ENCODE results near the gene RIPOR1.

RIPOR1 gene

GRCh38 chr16:67537636-67538591 is 9.3 kb downstream of the RIPOR1 start:
- H3K4me3 ChIP-seq (ENCODE audit: insufficient read length, low read depth), result peak overlapping the region; percentile 68
- no peak for TF ChIP-seq SUZ12 (IDR thresholded peaks at IDR 0.05; ENCODE audit: extremely low read depth, insufficient read depth, insufficient read length)
- TF ChIP-seq YY1 (IDR thresholded peaks at IDR 0.05; ENCODE audit: insufficient read depth, insufficient read length), result no peak
- TF ChIP-seq ZNF274 (IDR thresholded peaks at IDR 0.05; ENCODE audit: low read depth, low read length), result no peak
- H3K36me3 ChIP-seq (ENCODE audit: insufficient read depth, insufficient read length, low read length), result peaks cover 41% of the 10 kb centered on the region
- H3K9ac ChIP-seq (ENCODE audit: insufficient read length, low read depth), result peak overlapping the region; percentile 87
- H3K9me3 ChIP-seq (ENCODE audit: insufficient read depth, low read length), result no peaks in the 10 kb centered on the region
- peaks cover 30% of the 10 kb centered on the region for H3K27me3 ChIP-seq (ENCODE audit: insufficient read depth, insufficient read length)
- peaks cover 22% of the 10 kb centered on the region for H3K4me1 ChIP-seq (ENCODE audit: insufficient read depth, insufficient read length)
- no peak for DNase-seq (ENCODE audit: low read depth, low spot score)

- Histone ChIP-seq H3K9ac (ENCODE audit: insufficient read length, low read depth) (peak overlapping the region; percentile 87), H3K4me1 (ENCODE audit: insufficient read depth, insufficient read length) (peaks cover 22% of the 10 kb centered on the region), H3K27me3 (ENCODE audit: insufficient read depth, insufficient read length) (peaks cover 30% of the 10 kb centered on the region), H3K4me3 (ENCODE audit: insufficient read length, low read depth) (peak overlapping the region; percentile 68), H3K9me3 (ENCODE audit: insufficient read depth, low read length) (no peaks in the 10 kb centered on the region), H3K36me3 (ENCODE audit: insufficient read depth, insufficient read length, low read length) (peaks cover 49% of the 10 kb centered on the region)
- DNase-seq (ENCODE audit: low read depth, low spot score), result no peak
- TF ChIP-seq SUZ12 (IDR thresholded peaks at IDR 0.05; ENCODE audit: extremely low read depth, insufficient read depth, insufficient read length) (no peak), ZNF274 (IDR thresholded peaks at IDR 0.05; ENCODE audit: low read depth, low read length) (no peak), YY1 (IDR thresholded peaks at IDR 0.05; ENCODE audit: insufficient read depth, insufficient read length) (no peak)
Observed at GRCh38 chr16:67538666-67539101, 10.1 kb downstream of the RIPOR1 start.

GRCh38 chr16:67539271-67539670 is 10.6 kb downstream of the RIPOR1 start:
- peaks cover 22% of the 10 kb centered on the region for H3K4me1 ChIP-seq (ENCODE audit: insufficient read depth, insufficient read length)
- no peaks in the 10 kb centered on the region for H3K9me3 ChIP-seq (ENCODE audit: insufficient read depth, low read length)
- H3K27me3 ChIP-seq (ENCODE audit: insufficient read depth, insufficient read length), result peaks cover 30% of the 10 kb centered on the region
- no peak for DNase-seq (ENCODE audit: low read depth, low spot score)
- H3K4me3 ChIP-seq (ENCODE audit: insufficient read length, low read depth), result no peak overlapping the region
- H3K36me3 ChIP-seq (ENCODE audit: insufficient read depth, insufficient read length, low read length), result peaks cover 54% of the 10 kb centered on the region
- TF ChIP-seq ZNF274 (IDR thresholded peaks at IDR 0.05; ENCODE audit: low read depth, low read length) (no peak), YY1 (IDR thresholded peaks at IDR 0.05; ENCODE audit: insufficient read depth, insufficient read length) (no peak), SUZ12 (IDR thresholded peaks at IDR 0.05; ENCODE audit: extremely low read depth, insufficient read depth, insufficient read length) (no peak)
- peak overlapping the region; percentile 87 for H3K9ac ChIP-seq (ENCODE audit: insufficient read length, low read depth)

- no peak for TF ChIP-seq YY1 (IDR thresholded peaks at IDR 0.05; ENCODE audit: insufficient read depth, insufficient read length)
- no peak for TF ChIP-seq SUZ12 (IDR thresholded peaks at IDR 0.05; ENCODE audit: extremely low read depth, insufficient read depth, insufficient read length)
- TF ChIP-seq ZNF274 (IDR thresholded peaks at IDR 0.05; ENCODE audit: low read depth, low read length), result no peak
- no peaks in the 10 kb centered on the region for H3K9me3 ChIP-seq (ENCODE audit: insufficient read depth, low read length)
- H3K27me3 ChIP-seq (ENCODE audit: insufficient read depth, insufficient read length), result peaks cover 30% of the 10 kb centered on the region
- no peak overlapping the region for H3K4me3 ChIP-seq (ENCODE audit: insufficient read length, low read depth)
- peaks cover 22% of the 10 kb centered on the region for H3K4me1 ChIP-seq (ENCODE audit: insufficient read depth, insufficient read length)
- H3K36me3 ChIP-seq (ENCODE audit: insufficient read depth, insufficient read length, low read length), result peaks cover 61% of the 10 kb centered on the region
- peak overlapping the region; percentile 87 for H3K9ac ChIP-seq (ENCODE audit: insufficient read length, low read depth)
- DNase-seq (ENCODE audit: low read depth, low spot score), result no peak
Observed at GRCh38 chr16:67539691-67540635, 11.3 kb downstream of the RIPOR1 start.

GRCh38 chr16:67540756-67541155 is 12.1 kb downstream of the RIPOR1 start:
- no peak overlapping the region for H3K4me3 ChIP-seq (ENCODE audit: insufficient read length, low read depth)
- H3K9me3 ChIP-seq (ENCODE audit: insufficient read depth, low read length), result no peaks in the 10 kb centered on the region
- peaks cover 69% of the 10 kb centered on the region for H3K36me3 ChIP-seq (ENCODE audit: insufficient read depth, insufficient read length, low read length)
- DNase-seq (ENCODE audit: low read depth, low spot score), result no peak
- peaks cover 22% of the 10 kb centered on the region for H3K27me3 ChIP-seq (ENCODE audit: insufficient read depth, insufficient read length)
- TF ChIP-seq ZNF274 (IDR thresholded peaks at IDR 0.05; ENCODE audit: low read depth, low read length) (no peak), SUZ12 (IDR thresholded peaks at IDR 0.05; ENCODE audit: extremely low read depth, insufficient read depth, insufficient read length) (no peak), YY1 (IDR thresholded peaks at IDR 0.05; ENCODE audit: insufficient read depth, insufficient read length) (no peak)
- no peak overlapping the region for H3K9ac ChIP-seq (ENCODE audit: insufficient read length, low read depth)
- peaks cover 22% of the 10 kb centered on the region for H3K4me1 ChIP-seq (ENCODE audit: insufficient read depth, insufficient read length)

GRCh38 chr16:67541391-67542263 is 13.0 kb downstream of the RIPOR1 start:
- no peak overlapping the region for H3K9ac ChIP-seq (ENCODE audit: insufficient read length, low read depth)
- H3K4me3 ChIP-seq (ENCODE audit: insufficient read length, low read depth), result no peak overlapping the region
- peaks cover 77% of the 10 kb centered on the region for H3K36me3 ChIP-seq (ENCODE audit: insufficient read depth, insufficient read length, low read length)
- H3K27me3 ChIP-seq (ENCODE audit: insufficient read depth, insufficient read length), result peaks cover 14% of the 10 kb centered on the region
- peaks cover 19% of the 10 kb centered on the region for H3K4me1 ChIP-seq (ENCODE audit: insufficient read depth, insufficient read length)
- DNase-seq (ENCODE audit: low read depth, low spot score), result no peak
- no peaks in the 10 kb centered on the region for H3K9me3 ChIP-seq (ENCODE audit: insufficient read depth, low read length)
- TF ChIP-seq ZNF274 (IDR thresholded peaks at IDR 0.05; ENCODE audit: low read depth, low read length), result no peak
- no peak for TF ChIP-seq YY1 (IDR thresholded peaks at IDR 0.05; ENCODE audit: insufficient read depth, insufficient read length)
- no peak for TF ChIP-seq SUZ12 (IDR thresholded peaks at IDR 0.05; ENCODE audit: extremely low read depth, insufficient read depth, insufficient read length)

All from NT2/D1 (cell line).